Stimulated activated CD4-positive, alpha-beta T cell treated with anti-CD3 and anti-CD28 coated beads, TNF-alpha, amount 100 ng/mL, for 4 hours (primary cell): ENCODE measurements around the gene RETREG1.
"Not testable (repeated sequence)": the region's sequence is repeated elsewhere in the genome, so short reads cannot be mapped to it uniquely, and the experiment has no call there.

Experiments used
- DNase-seq, 3 experiments: peaks; one replicate each; pipeline ENCODE4 v3.0.0-alpha.2; 2020; ENCODE audit warnings: low read depth in 3 of 3

RETREG1 gene

GRCh38 chr5:16487456-16487855, 129.3 kb downstream of the RETREG1 start:
- DNase-seq, result no peak

GRCh38 chr5:16486711-16487111, 130.1 kb downstream of the RETREG1 start:
- no peak for DNase-seq

DNA sequence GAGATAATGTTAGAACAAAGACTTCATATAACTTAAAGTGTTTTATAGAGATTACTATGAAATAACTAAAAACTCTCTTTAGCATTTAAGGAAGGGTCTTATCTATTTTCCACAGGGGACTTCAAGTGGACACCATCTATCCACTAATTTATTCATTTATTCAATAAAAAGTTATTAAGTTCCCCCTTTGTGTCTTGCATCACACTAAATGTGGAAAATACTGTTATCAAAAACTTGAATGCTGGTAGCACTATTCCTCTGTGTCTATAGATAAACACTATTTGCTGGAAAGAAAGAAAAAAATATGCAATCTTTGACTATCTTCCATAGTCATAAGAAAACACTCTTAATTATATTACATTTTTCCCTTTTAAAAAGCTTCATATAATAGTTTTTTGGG, 131.1 kb downstream of the RETREG1 start:
- DNase-seq, result no peak

DNA sequence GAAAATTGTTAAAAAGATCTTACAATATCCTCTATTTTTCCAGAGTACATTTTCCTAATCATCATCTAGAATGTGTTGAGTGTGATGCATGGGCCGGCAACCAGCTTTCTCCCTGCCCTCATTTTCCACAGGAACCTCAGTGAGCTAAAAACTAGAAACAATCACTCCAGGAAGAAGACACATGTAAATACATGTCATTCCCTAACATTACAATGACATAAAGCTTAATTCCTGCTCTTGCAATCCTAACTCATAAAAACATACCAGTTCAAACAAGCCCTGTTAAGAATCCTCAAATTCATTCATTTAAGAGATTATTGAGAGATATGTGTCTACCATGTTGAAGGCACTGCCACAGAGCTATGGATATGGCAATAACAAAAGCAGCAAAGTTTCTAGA, 132.7 kb downstream of the RETREG1 start:
- no peak for DNase-seq

DNA sequence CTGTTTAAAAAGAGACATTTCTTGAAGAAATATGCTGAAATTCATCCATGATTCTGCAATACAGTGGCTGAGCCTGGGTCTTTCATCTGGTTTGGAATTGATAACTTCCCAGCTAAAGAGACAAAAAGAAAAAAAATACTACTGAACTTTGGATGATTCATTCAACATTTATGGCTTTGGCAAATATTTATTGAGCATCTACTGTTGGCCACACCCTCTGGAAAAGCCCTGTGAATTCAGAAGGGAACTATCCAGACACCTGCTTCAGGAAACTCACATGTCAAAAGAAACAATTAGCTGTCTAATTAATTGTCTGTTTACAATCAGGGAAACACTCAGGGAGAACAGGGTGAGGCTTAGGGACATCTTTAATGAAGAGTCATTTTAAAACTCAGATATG, 133.4 kb downstream of the RETREG1 start:
- DNase-seq, result no peak

GRCh38 chr5:16482891-16483290, 133.9 kb downstream of the RETREG1 start:
- DNase-seq, result no peak

GRCh38 chr5:16480821-16481538, 135.8 kb downstream of the RETREG1 start:
- DNase-seq, result no peak

DNA sequence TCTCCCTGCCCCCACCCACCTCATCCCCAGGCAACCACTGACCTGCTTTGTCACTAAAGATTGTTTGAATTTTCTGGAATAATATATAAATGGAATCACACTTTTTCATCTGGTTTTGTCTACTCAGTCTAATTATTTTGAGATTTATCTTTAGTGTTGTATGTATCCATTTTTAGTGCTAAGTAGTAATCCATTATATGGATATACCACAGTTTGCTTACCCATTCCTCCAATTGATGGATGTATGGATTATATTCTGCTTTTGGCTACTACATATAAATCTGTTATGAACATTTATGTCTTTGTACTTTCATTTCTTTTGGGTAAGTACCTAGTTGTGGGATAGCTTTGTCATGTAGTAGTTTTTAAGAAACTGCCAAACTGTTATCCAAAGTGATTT, 136.7 kb downstream of the RETREG1 start:
- DNase-seq, result no peak

DNA sequence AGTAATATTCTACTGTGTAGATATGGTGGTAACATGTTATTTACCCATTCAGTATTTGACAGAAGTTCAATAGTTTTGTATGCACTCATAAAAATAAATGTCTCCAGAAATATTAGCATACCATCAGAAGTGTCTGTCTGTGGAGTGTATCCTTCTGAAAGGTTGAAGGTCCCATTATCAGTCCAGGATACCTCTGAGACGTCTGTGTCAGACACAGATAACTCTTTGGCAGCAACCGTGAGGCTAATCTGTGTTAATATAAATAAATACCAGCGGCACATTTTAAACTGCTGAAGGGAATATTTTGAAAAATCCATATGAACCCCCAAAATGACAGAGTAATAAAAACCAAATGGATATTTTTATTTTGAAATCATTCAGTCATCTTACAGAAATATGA, 139.3 kb downstream of the RETREG1 start:
- no peak for DNase-seq

GRCh38 chr5:16476417-16476816, 140.4 kb downstream of the RETREG1 start:
- DNase-seq, result not testable (repeated sequence)

GRCh38 chr5:16471387-16471786, 145.4 kb downstream of the RETREG1 start:
- no peak for DNase-seq

GRCh38 chr5:16467363-16468219, 149.2 kb downstream of the RETREG1 start:
- no peak for DNase-seq

GRCh38 chr5:16465544-16466432, 151.0 kb downstream of the RETREG1 start, which contains the start of gene ZNF622:
Gene ZNF622 (minus strand): TSS chr5:16465800. CDS start chr5:16465665, 135 bp downstream.
- peak; percentile 66 to 74 (median 74) for DNase-seq

DNA sequence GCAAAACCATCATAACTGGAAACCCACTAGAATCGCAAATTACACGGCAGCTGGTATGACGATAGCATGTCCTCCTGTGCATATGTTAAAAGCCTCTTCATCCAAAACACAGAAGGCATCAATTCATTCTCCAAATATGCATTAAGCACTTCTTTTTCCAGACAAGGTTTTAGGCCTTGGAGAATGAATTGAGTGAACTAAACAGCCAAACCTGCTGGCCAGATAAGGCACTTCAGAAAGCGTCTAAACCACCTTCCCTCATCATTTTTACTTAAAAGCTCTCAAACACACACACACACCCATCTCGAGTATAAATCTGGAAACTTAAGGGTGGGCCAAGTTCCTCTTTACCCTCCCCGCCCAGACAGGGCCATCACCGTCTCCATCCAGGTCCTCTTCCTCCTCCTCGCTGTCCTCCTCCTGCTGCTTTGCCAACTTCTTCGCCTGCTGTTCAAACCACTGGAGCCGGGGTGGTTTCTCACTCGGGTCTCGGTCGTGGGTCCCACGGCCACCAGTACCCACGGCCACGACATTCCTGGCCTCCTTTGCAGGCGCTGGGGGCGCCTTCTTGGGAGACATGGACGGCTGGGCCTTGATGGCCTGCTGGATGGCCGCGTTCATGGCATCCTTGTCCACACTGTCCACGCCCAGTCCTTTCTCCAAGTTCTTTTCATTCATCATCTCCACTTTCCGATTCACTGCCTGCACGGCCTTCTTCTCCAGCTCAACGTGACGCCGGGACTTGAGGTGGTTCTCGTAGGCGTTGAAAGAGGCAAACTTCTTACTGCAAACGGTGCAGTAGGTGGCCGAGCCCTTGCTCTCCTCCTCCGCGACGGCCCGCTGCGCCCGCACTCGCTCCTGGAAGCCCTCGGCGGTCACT, 151.9 kb downstream of the RETREG1 start:
- DNase-seq, result no peak

- DNase-seq, result no peak
Measured at GRCh38 chr5:16464231-16464630, 152.6 kb downstream of the RETREG1 start.

DNA sequence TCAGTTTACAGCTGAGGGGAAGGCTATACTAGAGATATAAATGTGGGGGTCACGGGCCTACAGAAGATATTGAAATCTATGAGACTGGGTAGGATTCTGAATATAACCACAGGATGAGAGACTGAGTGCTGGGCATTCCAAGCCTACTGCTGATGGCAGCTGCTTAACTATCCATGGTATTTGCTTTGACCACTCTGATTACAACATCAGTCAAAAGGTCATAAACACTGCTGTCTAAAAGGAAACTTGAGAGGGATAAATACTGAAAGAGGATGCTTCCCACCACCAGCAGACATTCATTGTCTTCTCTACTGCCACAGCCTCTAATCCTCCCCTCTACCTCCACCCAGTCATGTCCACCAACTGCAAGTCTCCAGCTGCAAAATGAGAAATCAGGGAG, 155.0 kb downstream of the RETREG1 start:
- DNase-seq, result no peak

GRCh38 chr5:16461026-16461425, 155.8 kb downstream of the RETREG1 start:
- no peak for DNase-seq

DNA sequence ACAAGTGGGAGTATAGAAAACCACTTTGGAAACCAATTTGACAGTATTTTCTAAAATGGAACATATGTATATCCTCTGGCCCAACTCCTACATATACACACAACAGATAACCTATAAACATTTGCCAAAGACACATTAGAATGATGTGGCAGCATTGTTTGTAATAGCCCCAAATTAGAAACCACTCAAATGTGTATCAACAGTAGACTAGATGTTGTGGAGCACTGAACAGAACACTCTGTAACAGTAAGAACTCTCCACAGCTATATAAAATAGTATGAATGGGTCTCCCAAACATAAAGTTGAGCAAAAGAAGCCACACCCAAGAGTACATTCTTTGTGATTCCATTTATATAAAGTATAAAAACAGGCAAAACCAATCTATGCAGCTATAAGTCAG, 157.3 kb downstream of the RETREG1 start:
- no peak for DNase-seq

DNA sequence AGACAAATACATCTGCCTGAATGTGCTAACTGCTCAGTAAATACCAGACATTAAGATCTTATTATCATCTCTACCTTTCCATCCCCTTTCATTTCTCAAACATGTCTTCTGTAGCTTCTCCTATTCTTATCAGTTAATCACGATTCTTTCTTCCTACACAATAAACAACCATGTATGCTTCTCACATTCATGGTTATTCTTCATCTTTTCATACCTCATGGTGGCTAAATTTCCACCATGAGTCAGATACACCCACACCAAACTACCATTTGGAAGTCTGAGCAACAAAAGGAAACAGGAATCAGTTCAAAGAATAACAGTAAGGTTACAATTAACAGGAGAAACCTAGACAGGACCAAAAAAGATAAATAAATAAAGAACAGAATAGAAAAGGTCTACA, 158.9 kb downstream of the RETREG1 start:
- no peak for DNase-seq

DNA sequence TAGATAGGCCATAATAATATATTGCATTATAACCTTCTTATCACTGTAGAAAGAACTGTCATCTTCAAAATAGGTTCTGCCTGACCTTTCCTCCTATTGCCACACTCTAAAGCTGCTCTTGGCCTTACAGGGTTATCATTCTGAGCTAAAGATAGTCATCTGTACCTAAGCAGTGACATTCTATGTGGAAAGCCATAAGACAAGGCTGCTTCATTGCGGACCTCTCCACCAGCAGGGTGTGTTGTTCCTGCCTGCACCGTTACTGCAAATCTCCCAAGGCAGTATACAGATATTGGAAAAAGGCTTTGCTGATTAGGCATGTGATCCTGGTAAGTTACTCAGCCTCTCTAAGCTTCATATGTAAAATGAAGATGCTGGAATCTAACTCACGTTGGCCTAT, 159.3 kb downstream of the RETREG1 start:
- DNase-seq, result no peak
